Neutrophil (primary cell): ENCODE results near the gene KLHDC4.
"Not testable (repeated sequence)": the region's sequence is repeated elsewhere in the genome, so short reads cannot be mapped to it uniquely, and the experiment has no call there.

Experiments
- H3K27ac ChIP-seq: fragments of 200-600 bp; sonication (generic); 2 replicates; pipeline ENCODE4 v1.5.1; 2016; ENCODE audit warnings: mild to moderate bottlenecking, moderate library complexity
- H3K27me3 ChIP-seq: fragments of 200-600 bp; sonication (generic); 2 replicates; pipeline ENCODE4 v1.6.0; 2016; ENCODE audit warnings: mild to moderate bottlenecking
- H3K36me3 ChIP-seq: fragments of 200-600 bp; sonication (generic); 2 replicates; pipeline ENCODE4 v1.5.1; 2017
- H3K4me1 ChIP-seq, 2 experiments: fragments of 200-600 bp in 1 of 2; sonication (generic) in 1 of 2; 1 replicate in 1 of 2; 2 replicates in 1 of 2; pipeline versions ENCODE4 v1.5.1 to v1.6.1; 2013 to 2016; ENCODE audit warnings: low read depth in 1 of 2, low read length in 1 of 2, mild to moderate bottlenecking in 1 of 2, moderate library complexity in 1 of 2; ENCODE audit not compliant: control insufficient read depth in 1 of 2, insufficient read depth in 1 of 2
- H3K4me3 ChIP-seq, 2 experiments: fragments of 200-600 bp in 1 of 2; sonication (generic) in 1 of 2; 1 replicate in 1 of 2; 2 replicates in 1 of 2; pipeline ENCODE4 v1.5.1; 2013 to 2016; ENCODE audit warnings: low read depth in 1 of 2, low read length in 1 of 2, mild to moderate bottlenecking in 1 of 2, moderate library complexity in 1 of 2
- H3K9me3 ChIP-seq: fragments of 200-600 bp; sonication (generic); 2 replicates; pipeline ENCODE4 v1.5.1; 2016
- CTCF ChIP-seq: fragments of 200-600 bp; sonication (generic); IDR thresholded peaks from 2 replicates; pipeline ENCODE4 v1.5.1; 2016; ENCODE audit warnings: antibody characterized with exemption

The KLHDC4 gene

DNA sequence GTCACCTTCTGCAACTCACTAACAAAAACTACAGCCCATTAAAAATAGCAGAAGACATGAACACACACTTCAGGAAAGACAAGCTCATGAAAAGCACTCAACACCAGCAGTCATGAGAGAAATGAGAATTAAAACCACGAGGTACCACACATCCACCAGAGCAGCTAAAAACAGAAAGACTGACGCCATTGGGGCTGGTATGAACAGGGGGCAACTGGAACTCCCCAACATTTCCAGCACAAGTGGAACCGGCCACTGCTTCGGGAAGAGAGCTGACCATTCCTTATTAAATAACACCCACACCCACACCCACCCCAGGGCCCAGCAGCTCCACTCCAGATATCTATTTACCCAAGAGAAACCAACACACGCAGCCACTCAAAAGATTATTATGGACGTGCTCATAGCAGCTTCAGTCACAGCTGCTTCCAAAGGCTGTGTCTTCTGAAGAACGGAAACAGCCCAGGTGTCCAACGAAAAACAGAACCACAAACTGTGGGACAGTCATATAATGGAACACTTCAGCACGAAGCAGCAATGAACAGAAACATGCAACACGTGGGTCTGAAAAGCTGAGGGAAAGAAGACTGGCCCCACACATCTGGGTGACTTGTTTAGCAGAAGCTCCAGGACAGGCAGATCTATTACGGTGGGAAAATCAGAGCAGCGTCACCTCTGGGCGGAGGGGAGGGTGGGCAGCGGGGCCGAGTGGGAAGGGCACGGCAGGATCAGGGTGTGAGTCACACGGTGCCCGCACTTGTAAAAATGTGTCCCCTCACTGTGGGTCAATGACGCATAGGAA lies 41.1 kb downstream of the KLHDC4 start:
- H3K4me1 ChIP-seq = no peaks in the 10 kb centered on the region
- H3K27me3 ChIP-seq = no peaks in the 10 kb centered on the region
- no peak overlapping the region for H3K4me3 ChIP-seq
- H3K27ac ChIP-seq = no peak overlapping the region
- peaks cover 60% of the 10 kb centered on the region for H3K36me3 ChIP-seq
- no peak for TF ChIP-seq CTCF
- no peaks in the 10 kb centered on the region for H3K9me3 ChIP-seq

- no peaks in the 10 kb centered on the region for H3K4me1 ChIP-seq
- no peaks in the 10 kb centered on the region for H3K27me3 ChIP-seq
- no peak overlapping the region for H3K27ac ChIP-seq
- no peak overlapping the region for H3K4me3 ChIP-seq
- H3K36me3 ChIP-seq = peaks cover 46% of the 10 kb centered on the region
- no peak for TF ChIP-seq CTCF
- H3K9me3 ChIP-seq = no peaks in the 10 kb centered on the region
Measured at GRCh38 chr16:87723226-87723623, 42.6 kb downstream of the KLHDC4 start.

DNA sequence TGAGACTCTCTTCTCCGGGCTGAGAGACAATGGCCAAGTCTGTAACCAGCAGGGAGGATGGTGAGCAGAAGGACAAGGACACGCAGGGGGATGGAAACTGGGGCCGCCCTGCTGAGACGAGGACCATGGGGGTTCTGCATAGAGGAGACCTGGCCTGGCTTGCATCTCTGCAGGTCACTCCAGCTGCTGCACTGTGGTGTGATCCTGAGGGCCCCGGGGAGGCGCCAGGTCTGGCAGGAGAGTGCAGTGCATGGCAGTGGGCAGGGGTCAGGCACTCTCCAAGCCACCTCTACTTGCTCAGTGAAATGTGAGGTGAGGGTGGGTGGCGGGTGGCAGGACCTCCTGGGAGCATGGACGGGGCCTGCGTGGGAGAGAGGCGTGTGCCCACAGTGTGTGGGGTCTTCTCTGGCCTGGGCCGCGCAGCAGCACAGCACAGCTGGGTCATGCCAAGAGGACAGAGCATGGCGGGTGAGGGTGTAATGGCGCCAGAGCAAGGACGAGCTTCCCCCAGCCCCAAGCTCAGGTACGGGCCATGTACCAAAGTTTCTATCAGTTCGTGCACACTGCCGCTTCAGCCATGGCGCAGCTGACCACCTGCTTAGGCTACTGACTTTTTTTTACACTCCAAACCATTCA lies 43.1 kb downstream of the KLHDC4 start:
- no peak for TF ChIP-seq CTCF
- Histone ChIP-seq H3K9me3 (no peaks in the 10 kb centered on the region), H3K4me3 (no peak overlapping the region), H3K4me1 (no peaks in the 10 kb centered on the region), H3K27ac (no peak overlapping the region), H3K36me3 (peaks cover 43% of the 10 kb centered on the region), H3K27me3 (no peaks in the 10 kb centered on the region)

DNA sequence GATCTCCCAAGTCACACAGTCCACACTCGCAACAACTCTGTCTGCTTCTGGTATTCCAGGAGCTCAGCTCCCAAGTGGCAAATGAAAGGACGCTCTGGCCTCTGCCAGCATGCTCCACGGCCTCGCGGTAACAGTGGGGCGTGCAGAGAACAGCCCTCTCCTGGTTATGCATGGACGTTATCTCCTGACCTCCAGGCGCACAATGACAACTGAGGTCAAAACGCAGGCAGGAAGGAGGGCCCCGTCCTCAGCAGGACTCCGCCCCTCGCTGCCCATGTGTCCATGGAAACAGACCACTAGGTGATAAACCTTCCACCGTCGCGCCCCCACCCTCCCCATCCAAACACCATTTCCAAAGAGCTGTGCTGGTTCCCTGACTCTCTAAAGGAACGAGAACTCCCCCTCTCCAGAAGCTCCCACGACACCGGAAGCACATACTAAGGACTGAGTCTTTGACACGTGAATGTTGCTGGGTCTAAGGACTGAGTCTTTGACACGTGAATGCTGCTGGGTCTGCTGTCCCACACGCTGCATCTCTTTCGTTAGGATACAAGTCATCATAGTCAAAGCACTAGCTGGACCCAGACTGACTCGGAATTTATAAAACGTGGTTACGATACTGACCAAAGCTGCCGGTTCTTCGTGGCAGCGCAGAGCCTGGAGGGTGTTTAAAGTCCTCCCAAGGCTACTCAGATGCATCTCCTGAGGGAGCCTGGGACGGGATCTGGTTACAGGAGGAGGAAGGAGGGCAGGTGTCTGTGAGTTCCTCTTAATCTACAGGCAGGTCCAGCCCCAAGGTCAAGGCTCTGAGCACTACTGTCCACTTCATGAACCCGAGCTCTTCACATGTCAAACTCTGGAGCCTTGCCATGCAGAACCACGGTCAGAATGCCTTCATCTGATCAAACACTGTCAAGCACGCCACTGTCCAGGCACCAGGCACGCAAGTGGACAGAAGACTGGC lies 43.9 kb downstream of the KLHDC4 start:
- no peaks in the 10 kb centered on the region for H3K4me1 ChIP-seq
- H3K4me3 ChIP-seq = no peak overlapping the region
- H3K9me3 ChIP-seq = no peaks in the 10 kb centered on the region
- H3K27me3 ChIP-seq = no peaks in the 10 kb centered on the region
- TF ChIP-seq CTCF = no peak
- peaks cover 38% of the 10 kb centered on the region for H3K36me3 ChIP-seq
- no peak overlapping the region for H3K27ac ChIP-seq

DNA sequence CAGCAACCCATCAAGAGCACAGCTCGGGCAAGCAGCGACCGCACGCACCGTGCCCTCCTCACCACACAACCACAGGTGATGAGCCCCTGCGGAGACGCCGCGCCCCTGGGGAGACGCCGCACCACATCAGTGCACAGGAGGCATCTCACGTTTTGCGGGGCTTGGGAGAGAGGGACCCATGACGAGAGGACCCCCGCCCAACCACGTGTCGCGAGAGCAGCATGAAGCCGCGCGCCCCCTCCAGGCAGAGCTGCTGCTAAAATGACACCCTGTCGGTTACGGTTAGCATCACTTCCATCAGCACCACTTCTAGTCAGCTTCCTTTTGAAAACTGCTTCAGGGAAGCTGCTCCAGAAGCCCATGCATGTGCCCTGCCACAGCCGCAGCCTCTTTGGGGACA lies 45.3 kb downstream of the KLHDC4 start:
- Histone ChIP-seq H3K4me1 (no peaks in the 10 kb centered on the region), H3K27ac (no peak overlapping the region), H3K27me3 (no peaks in the 10 kb centered on the region), H3K36me3 (peaks cover 39% of the 10 kb centered on the region), H3K4me3 (no peak overlapping the region), H3K9me3 (no peaks in the 10 kb centered on the region)
- TF ChIP-seq CTCF = no peak

- H3K9me3 ChIP-seq, H3K4me1 ChIP-seq, H3K4me3 ChIP-seq, H3K27me3 ChIP-seq, H3K27ac ChIP-seq: not testable (repeated sequence)
- peaks cover 51% of the 10 kb centered on the region for H3K36me3 ChIP-seq
Measured at GRCh38 chr16:87718831-87719230, 47.0 kb downstream of the KLHDC4 start.
